GM18505 (cell line): ENCODE measurements around the gene LTBP1.
"Not testable (repeated sequence)": the region's sequence is repeated elsewhere in the genome, so short reads cannot be mapped to it uniquely, and the experiment has no call there.

Source experiments
- ATAC-seq: cut with Tn5 transposase; IDR thresholded peaks from one replicate; pipeline ENCODE4 v1.9.1; 2021; ENCODE audit not compliant: unreplicated experiment
- POLR2A ChIP-seq: IDR thresholded peaks from 4 replicates; pipeline ENCODE4 v1.6.1; 2011; ENCODE audit warnings: borderline replicate concordance; ENCODE audit not compliant: insufficient read depth, insufficient read length; ENCODE audit errors: extremely low read depth

The LTBP1 gene

GRCh38 chr2:33158482-33159003 lies 211.8 kb downstream of the LTBP1 start:
- TF ChIP-seq POLR2A = no peak
- no peak for ATAC-seq

GRCh38 chr2:33160191-33160590 lies 213.4 kb downstream of the LTBP1 start:
- ATAC-seq = no peak
- no peak for TF ChIP-seq POLR2A

GRCh38 chr2:33166287-33166881 lies 219.6 kb downstream of the LTBP1 start:
- no peak for ATAC-seq
- TF ChIP-seq POLR2A = no peak

GRCh38 chr2:33167622-33168245 lies 221.0 kb downstream of the LTBP1 start:
- TF ChIP-seq POLR2A = no peak
- no peak for ATAC-seq

GRCh38 chr2:33168425-33168824 lies 221.7 kb downstream of the LTBP1 start:
- TF ChIP-seq POLR2A = no peak

GRCh38 chr2:33168922-33169321 lies 222.2 kb downstream of the LTBP1 start:
- no peak for TF ChIP-seq POLR2A
- ATAC-seq = no peak

More at GRCh38 chr2:33168425-33168824, 221.7 kb downstream of the LTBP1 start:
- ATAC-seq = no peak

GRCh38 chr2:33170251-33170650 lies 223.5 kb downstream of the LTBP1 start:
- not testable (repeated sequence) for ATAC-seq

- no peak for ATAC-seq
- TF ChIP-seq POLR2A = no peak
These were observed 230.9 kb downstream of the LTBP1 start for GRCh38 chr2:33177627-33178026.

GRCh38 chr2:33178209-33178608 lies 231.5 kb downstream of the LTBP1 start:
- TF ChIP-seq POLR2A = no peak
- no peak for ATAC-seq

GRCh38 chr2:33180915-33181314 lies 234.2 kb downstream of the LTBP1 start:
- TF ChIP-seq POLR2A = no peak

GRCh38 chr2:33181466-33181865 lies 234.7 kb downstream of the LTBP1 start:
- no peak for TF ChIP-seq POLR2A
- no peak for ATAC-seq

More at GRCh38 chr2:33180915-33181314, 234.2 kb downstream of the LTBP1 start:
- ATAC-seq = no peak

GRCh38 chr2:33184041-33184440 lies 237.3 kb downstream of the LTBP1 start:
- ATAC-seq = no peak
- no peak for TF ChIP-seq POLR2A

GRCh38 chr2:33186937-33187336 lies 240.2 kb downstream of the LTBP1 start:
- ATAC-seq = no peak
- no peak for TF ChIP-seq POLR2A

GRCh38 chr2:33188799-33189198 lies 242.0 kb downstream of the LTBP1 start:
- TF ChIP-seq POLR2A = no peak
- no peak for ATAC-seq

GRCh38 chr2:33190393-33190937 lies 243.7 kb downstream of the LTBP1 start:
- no peak for ATAC-seq
- TF ChIP-seq POLR2A = no peak

GRCh38 chr2:33195891-33196290 lies 249.1 kb downstream of the LTBP1 start:
- no peak for ATAC-seq

More at GRCh38 chr2:33195891-33196290, 249.1 kb downstream of the LTBP1 start:
- TF ChIP-seq POLR2A = no peak
